SJCRH30 (cell line): ENCODE measurements around the gene ATP4B. TPM values are rescaled to one million over a fixed set of nuclear protein-coding genes. Genes with fewer than 3 reads are reported as not detected.

Experiments used
- DNase-seq, 2 experiments: peaks; one replicate each; pipeline ENCODE4 v3.0.0-alpha.2; 2015 to 2020
- H3K27ac ChIP-seq: fragments of 250-450 bp; sonication (Bioruptor Pico); 2 replicates; pipeline ENCODE4 v1.5.1; 2020; ENCODE audit warnings: mild to moderate bottlenecking, moderate library complexity
- H3K27me3 ChIP-seq: fragments of 250-450 bp; sonication (Bioruptor Pico); 2 replicates; pipeline ENCODE4 v1.5.1; 2020; ENCODE audit warnings: mild to moderate bottlenecking, moderate library complexity
- H3K36me3 ChIP-seq: fragments of 250-450 bp; sonication (Bioruptor Pico); 2 replicates; pipeline ENCODE4 v1.5.1; 2020; ENCODE audit warnings: mild to moderate bottlenecking, moderate library complexity
- H3K4me1 ChIP-seq: fragments of 250-450 bp; sonication (Bioruptor Pico); 2 replicates; pipeline ENCODE4 v1.5.1; 2020; ENCODE audit warnings: mild to moderate bottlenecking, moderate library complexity
- H3K4me3 ChIP-seq: fragments of 250-450 bp; sonication (Bioruptor Pico); 2 replicates; pipeline ENCODE4 v1.5.1; 2020; ENCODE audit warnings: mild to moderate bottlenecking, moderate library complexity
- H3K9me3 ChIP-seq: fragments of 250-450 bp; sonication (Bioruptor Pico); replicated peaks from 2 replicates; pipeline ENCODE4 v1.5.1; 2020; ENCODE audit warnings: mild to moderate bottlenecking, moderate library complexity
- total RNA-seq: library from RNA; depleted of rRNA; stranded (reverse); fragments of >200 nt; shearing (Covaris generic); gene quantifications from 2 replicates; pipeline ENCODE4 v1.2.3, GENCODE V29; 2014; rRNA removed

Gene ATP4B
- not detected in 2 replicates for total RNA-seq

DNA sequence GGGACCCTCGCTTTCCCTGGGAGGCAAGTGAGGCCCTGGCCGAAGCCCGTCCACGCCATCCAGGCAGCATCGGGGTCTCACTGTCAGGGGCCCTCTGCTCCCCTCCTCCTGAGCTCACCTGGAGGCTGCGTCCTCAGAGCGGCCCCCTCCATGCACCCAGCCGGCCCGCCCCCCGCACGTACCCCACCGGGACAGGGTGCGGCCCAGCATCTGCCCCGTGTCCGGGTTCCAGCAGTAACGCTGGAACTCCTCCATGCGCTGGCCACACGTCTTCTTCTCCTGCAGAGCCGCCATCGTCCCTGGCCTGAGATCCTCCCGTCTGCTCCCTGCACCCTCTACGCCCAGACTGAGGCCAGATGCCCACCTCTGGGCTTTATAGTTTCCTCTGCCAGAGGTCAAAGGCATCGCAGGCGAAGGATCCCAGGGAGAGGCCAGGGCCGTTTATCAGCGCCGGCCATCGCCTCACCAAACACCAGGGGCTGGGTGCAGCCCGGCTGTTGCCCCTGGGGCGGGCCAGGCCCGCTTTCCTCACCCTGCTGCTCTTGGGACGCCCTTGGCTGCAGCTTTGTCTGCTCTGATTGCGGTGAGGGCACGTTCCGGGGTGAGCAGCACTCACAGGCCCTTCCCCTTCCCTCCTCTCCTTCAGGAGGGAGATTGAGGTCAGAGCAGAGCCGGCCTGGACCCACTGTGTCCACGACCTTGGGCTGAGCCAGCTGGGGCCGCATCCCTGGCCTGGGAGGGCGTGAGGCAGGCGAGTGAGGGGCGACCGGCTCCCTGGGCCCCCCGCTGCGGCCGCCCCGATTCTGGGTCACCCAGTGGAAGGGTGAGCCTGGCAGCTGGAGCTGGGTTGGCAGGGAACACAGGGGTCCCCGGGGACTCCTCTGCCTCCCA is at the start of gene ATP4B:
Gene ATP4B, minus strand, starts transcription at position 348 of the 891 bp plus-strand sequence. Its CDS starts 54 bp downstream, at position 294.
- Histone ChIP-seq H3K9me3 (no peaks in the 10 kb centered on the region), H3K36me3 (no peaks in the 10 kb centered on the region), H3K27me3 (no peaks in the 10 kb centered on the region; the same call in 1 of the 2 replicates), H3K4me3 (no peak within 1 kb of the TSS), H3K4me1 (no peaks in the 10 kb centered on the region), H3K27ac (no peak within 1 kb of the TSS)
- peak in 1 of 2 experiments; percentile 1 for DNase-seq

DNA sequence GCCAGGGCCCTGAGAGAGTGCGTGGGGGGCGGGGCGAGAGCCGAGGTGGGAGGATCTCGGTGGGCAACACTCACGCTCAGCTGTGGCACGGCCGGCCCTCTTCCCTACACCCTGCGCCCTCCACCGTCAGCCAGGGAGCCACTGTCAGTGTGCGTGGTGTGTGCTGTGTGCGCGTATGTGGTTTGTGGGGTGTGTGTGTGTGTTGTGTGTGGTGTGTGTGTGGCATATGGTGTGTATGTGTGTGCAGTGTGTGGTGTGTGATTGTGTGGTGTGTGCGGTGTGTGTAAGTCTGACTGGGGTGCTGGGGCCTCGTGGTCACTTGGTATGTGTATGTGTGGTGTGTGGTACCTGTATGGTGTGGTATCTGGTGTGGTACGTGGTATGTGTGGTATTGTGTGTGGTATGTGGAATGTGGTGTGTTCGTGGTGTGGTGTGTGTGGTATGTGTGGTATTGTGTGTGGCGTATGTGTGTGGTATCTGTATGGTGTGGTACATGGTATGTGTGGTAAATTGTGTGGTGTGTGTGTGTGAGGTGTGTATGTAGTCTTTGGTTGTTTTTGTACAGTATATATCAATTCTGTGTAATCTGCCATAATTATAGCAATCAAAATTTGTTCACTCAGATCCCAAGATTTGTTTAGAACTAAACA is 14.1 kb upstream of the ATP4B start:
- DNase-seq: peak in 1 of 2 experiments; percentile 1
- Histone ChIP-seq H3K27ac (no peak overlapping the region), H3K27me3 (no peaks in the 10 kb centered on the region), H3K4me1 (no peaks in the 10 kb centered on the region), H3K4me3 (no peak overlapping the region), H3K36me3 (no peaks in the 10 kb centered on the region), H3K9me3 (no peaks in the 10 kb centered on the region)

DNA sequence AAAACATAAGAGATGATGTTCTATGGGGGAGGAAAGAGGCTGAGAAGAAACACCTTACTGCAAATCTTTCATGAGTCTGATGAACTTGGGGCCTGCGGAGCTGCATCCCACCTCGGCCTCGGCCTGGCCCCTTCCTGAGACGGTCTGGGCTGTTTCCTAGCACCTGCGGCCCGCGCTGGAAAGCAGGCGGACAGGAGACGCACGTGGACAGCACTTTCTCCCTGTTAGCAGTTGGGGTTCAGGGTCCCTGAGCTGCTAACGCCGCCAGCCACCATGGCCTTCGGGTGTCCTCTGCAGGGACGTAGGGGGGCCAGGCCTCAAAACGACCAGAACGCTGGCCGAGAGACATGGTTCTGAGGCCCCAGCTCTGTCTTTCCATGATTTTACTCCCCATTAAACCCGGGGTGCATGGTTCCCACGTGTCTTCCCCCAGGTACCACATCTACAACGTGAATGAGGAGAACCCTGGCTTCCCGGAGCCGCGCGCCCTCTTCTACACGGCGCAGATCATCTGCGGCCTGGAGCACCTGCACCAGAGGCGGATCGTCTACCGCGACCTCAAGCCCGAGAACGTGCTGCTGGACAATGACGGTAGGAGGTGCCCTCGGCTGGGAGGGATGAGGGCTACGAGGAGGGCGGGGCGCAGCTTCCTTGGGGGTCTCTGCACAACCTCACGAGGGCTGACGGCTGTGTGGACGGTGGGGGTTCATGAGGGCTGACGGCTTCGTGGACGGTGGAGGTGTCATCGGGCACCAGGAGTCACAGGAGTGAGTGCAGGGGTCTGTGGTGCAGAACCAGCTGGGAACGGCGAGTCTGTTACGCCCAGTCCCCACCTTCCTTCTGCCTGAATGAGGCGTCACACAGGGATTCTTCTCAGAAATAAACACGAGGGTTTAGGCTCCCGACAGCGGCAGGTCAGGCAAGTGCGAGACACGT is 13.3 kb upstream of the ATP4B start:
- H3K27ac ChIP-seq: no peak overlapping the region
- DNase-seq: peak in 1 of 2 experiments; percentile 0

DNA sequence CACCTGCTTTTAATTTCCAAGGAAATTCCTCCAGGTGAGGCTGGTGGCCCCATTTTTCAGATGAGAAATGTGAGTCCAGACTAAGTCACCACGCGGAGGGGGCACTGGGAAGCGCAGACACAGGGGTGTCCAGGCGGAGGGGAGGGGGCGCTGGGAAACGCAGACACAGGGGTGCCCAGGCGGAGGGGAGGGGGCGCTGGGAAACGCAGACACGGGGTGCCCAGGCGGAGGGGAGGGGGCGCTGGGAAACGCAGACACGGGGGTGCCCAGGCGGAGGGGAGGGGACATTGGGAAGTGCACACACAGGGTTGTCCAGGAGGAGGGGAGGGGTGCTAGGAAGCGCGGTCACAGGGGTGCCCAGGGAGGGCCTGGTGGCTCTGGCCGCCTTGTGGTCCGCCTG is 12.5 kb upstream of the ATP4B start:
- Histone ChIP-seq H3K27me3 (no peaks in the 10 kb centered on the region), H3K4me1 (no peaks in the 10 kb centered on the region), H3K36me3 (no peaks in the 10 kb centered on the region), H3K9me3 (no peaks in the 10 kb centered on the region), H3K27ac (no peak overlapping the region), H3K4me3 (no peak overlapping the region)
- DNase-seq: no peak

More for the DNA sequence above, 13.3 kb upstream of the ATP4B start:
- H3K27me3 ChIP-seq: no peaks in the 10 kb centered on the region
- no peaks in the 10 kb centered on the region for H3K4me1 ChIP-seq
- H3K36me3 ChIP-seq: no peaks in the 10 kb centered on the region
- H3K9me3 ChIP-seq: no peaks in the 10 kb centered on the region
- H3K4me3 ChIP-seq: no peak overlapping the region

DNA sequence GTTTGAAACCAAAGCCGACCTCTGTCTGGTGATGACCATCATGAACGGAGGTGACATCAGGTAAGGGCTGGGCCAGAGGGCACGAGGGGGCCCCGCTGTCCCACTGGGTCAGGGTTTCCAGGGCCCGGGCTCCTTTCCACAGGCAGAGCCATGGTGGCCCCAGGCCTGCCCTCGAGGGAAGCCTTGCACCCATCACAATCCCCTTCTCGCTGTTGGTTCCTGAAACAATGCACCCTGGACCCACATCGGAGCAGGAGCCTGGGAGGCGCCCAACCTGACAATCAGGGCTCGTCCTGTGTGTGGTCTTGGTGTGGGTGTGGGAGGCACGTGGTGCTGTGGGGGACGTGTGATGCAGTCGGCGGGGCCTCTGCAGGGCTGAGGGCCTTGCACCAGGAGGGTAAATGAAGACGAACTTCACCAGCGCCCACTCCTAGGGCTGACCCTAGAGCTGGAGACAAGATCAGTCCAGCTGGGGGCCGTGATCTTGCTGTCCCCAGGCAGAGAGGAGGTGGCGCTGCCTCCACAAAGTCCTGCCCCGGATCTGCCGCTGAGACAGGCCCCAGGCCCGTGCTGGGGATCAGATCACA is 11.8 kb upstream of the ATP4B start:
- no peak overlapping the region for H3K27ac ChIP-seq
- H3K4me3 ChIP-seq: no peak overlapping the region
- no peaks in the 10 kb centered on the region for H3K9me3 ChIP-seq
- no peaks in the 10 kb centered on the region for H3K27me3 ChIP-seq
- peak in 1 of 2 experiments; percentile 2 for DNase-seq
- H3K4me1 ChIP-seq: no peaks in the 10 kb centered on the region
- H3K36me3 ChIP-seq: no peaks in the 10 kb centered on the region

DNA sequence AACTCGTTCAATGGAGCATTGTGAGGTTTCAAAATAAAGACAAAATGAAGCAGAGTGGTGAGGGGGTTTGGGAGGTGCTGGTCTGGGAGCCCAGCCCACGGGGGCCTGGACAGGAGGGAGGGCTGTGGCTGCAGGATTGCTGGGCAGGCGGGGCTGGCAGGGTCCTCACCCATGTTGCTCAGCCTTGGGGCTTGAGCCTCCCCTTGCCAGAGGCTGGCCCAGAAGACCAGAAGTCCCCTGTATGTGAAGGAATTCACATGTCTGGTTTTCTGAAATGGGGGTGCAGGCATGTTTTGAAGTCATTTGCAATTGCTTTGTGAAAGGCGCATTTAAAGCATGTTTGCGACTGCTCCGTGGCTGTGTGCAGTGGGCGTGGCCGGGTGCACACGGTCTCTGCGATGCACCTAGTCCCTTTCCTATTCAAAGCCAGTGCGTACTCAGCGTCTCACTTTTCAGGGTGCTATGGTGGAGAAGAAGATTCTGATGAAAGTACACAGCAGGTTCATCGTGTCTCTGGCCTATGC is 11.3 kb upstream of the ATP4B start:
- Histone ChIP-seq H3K4me1 (no peaks in the 10 kb centered on the region), H3K4me3 (no peak overlapping the region), H3K27ac (no peak overlapping the region), H3K36me3 (no peaks in the 10 kb centered on the region), H3K27me3 (no peaks in the 10 kb centered on the region), H3K9me3 (no peaks in the 10 kb centered on the region)
- peak in 1 of 2 experiments; percentile 0 for DNase-seq

DNA sequence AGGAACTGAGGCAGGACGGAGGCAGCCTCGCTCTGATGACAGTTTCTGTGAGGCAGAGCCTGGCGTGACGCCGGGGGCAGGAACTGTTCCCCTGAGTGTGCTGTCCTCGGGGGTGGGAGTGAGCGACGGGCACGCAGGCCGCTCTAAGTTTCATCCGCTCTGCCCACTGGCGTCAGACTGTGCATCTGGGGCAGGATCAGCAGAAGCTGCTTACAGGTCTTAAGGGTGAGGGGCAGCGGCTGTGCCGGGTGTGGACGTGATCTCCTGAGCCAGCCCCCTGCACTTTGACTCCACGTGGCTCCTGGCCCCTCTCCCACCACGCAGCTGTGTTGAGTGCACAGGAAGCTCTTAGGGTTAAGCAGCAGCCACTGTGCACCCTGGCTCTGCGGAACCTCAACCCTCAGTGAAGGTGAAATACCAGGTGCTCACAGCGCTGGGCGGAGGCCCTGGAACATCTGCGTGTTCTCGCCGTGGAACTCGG is 10.5 kb upstream of the ATP4B start:
- Histone ChIP-seq H3K4me1 (no peaks in the 10 kb centered on the region), H3K36me3 (no peaks in the 10 kb centered on the region), H3K4me3 (no peak overlapping the region), H3K9me3 (no peaks in the 10 kb centered on the region), H3K27me3 (no peaks in the 10 kb centered on the region), H3K27ac (no peak overlapping the region)
- peak in 1 of 2 experiments; percentile 1 for DNase-seq

DNA sequence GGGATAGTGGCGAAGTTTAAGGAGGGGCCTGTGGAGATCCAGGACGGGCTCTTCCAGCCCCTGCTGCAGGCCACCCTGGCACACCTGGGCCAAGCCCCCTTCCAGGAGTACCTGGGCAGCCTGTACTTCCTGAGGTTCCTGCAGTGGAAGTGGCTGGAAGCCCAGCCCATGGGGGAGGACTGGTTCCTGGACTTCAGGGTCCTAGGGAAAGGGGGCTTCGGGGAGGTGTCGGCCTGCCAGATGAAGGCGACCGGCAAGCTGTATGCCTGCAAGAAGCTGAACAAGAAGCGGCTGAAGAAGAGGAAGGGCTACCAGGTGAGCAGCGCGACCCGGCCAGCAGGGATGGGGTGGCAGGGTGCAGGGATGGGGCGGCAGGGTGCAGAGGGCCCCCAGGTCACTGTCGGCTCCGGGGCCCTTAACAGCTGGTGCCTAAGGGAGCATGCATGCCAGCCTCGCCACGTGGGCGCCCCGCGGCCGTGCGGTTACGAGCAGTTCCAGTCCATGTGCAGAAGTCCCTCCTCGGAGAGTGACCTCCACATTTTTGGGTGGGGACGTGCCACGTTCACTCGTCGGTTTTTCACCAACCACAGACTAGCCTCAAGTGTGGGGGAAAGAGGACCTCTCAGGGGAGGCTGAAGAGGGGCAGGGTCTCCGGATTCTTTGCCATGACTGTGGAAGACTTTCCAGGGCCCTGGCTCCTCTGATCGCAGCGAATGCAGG is 9.9 kb upstream of the ATP4B start:
- Histone ChIP-seq H3K4me3 (no peak overlapping the region), H3K9me3 (no peaks in the 10 kb centered on the region), H3K27me3 (no peaks in the 10 kb centered on the region), H3K36me3 (no peaks in the 10 kb centered on the region), H3K27ac (no peak overlapping the region), H3K4me1 (no peaks in the 10 kb centered on the region)
- peak in 1 of 2 experiments; percentile 1 for DNase-seq

DNA sequence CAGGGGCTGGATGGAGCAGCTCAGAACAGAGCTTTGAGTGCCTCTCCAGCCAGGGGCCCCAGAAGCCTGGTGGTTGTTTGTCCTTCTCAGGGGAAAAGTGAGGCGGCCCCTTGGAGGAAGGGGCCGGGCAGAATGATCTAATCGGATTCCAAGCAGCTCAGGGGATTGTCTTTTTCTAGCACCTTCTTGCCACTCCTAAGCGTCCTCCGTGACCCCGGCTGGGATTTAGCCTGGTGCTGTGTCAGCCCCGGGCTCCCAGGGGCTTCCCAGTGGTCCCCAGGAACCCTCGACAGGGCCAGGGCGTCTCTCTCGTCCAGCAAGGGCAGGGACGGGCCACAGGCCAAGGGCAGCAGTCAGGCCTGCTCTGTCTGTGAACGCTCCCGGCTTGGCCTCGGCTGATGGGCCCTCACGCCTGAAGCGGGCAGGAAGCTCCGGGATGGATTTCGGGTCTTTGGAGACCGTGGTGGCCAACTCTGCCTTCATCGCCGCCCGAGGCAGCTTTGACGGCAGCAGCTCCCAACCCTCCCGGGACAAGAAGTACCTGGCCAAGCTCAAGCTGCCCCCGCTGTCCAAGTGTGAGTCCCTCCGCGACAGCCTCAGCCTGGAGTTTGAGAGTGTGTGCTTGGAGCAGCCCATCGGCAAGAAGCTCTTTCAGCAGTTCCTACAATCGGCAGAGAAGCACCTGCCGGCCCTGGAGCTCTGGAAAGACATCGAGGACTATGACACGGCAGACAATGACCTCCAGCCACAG is 9.1 kb upstream of the ATP4B start, which contains the start of gene GRK1:
Gene GRK1, plus strand, starts transcription at position 269 of the 751 bp plus-strand sequence. Its CDS starts 168 bp downstream, at position 437.
- H3K4me1 ChIP-seq: no peaks in the 10 kb centered on the region
- no peaks in the 10 kb centered on the region for H3K27me3 ChIP-seq
- no peak within 1 kb of the TSS for H3K4me3 ChIP-seq
- DNase-seq: peak; percentile 12 to 23
- no peaks in the 10 kb centered on the region for H3K36me3 ChIP-seq
- H3K9me3 ChIP-seq: no peaks in the 10 kb centered on the region
- H3K27ac ChIP-seq: no peak within 1 kb of the TSS

DNA sequence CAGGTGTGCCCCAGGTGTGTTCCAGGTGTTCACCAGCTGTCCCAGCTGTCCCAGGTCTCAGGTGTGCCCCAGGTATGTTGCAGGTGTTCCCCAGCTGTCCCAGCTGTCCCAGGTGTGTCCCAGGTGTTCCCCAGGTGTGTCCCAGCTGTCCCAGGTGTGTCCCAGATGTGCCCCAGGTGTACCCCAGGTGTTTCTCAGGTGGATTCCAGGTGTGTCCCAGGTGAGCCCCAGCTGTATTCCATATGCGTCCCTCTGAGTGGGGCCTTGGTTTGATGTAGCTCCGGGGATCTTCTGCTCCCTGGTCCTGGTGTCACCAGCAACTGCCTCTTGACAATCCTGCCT is 8.3 kb upstream of the ATP4B start:
- H3K27me3 ChIP-seq: no peaks in the 10 kb centered on the region; the same call in 1 of the 2 replicates
- no peaks in the 10 kb centered on the region for H3K4me1 ChIP-seq
- no peak overlapping the region for H3K27ac ChIP-seq
- H3K36me3 ChIP-seq: no peaks in the 10 kb centered on the region
- H3K9me3 ChIP-seq: no peaks in the 10 kb centered on the region
- H3K4me3 ChIP-seq: no peak overlapping the region
- DNase-seq: peak in 1 of 2 experiments; percentile 1

DNA sequence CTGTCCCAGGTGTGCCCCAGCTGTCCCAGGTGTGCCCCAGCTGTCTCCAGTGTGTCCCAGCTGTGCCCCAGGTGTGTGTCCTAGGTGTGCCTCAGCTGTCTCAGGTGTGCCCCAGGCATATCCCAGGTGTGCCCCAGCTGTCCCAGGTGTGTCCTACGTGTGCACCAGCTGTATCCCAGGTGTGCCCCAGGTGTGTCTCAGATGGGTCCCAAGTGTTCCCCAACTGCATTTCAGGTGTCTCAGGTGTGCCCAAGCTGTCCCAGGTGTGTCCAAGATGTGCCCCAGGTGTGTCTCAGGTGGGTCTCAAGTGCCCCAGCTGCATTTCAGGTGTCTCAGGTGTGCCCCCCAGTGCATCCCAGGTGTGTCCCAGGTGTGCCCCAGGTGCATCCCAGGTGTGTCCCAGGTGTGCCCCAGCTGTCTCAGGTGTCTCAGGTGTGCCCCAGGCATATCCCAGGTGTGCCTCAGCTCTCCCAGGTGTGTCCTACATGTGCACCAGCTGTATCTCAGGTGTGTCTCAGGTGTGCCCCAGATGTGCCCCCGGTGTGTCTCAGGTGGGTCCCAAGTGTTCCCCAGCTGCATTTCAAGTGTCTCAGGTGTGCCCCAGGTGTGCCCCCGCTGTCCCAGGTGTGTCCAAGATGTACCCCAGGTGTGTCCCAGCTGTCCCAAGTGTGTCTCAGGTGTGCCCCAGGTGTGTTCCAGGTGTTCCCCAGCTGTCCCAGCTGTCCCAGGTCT is 7.8 kb upstream of the ATP4B start:
- Histone ChIP-seq H3K27me3 (no peaks in the 10 kb centered on the region; the same call in 1 of the 2 replicates), H3K4me3 (no peak overlapping the region), H3K4me1 (no peaks in the 10 kb centered on the region), H3K27ac (no peak overlapping the region), H3K9me3 (no peaks in the 10 kb centered on the region), H3K36me3 (no peaks in the 10 kb centered on the region)
- DNase-seq: peak in 1 of 2 experiments; percentile 2
